Cardiac muscle cell (in vitro differentiated cells and primary cell): ENCODE results near the gene GZMM. TPM values are rescaled to one million over a fixed set of nuclear protein-coding genes. Genes with fewer than 3 reads are reported as not detected.

ENCODE experiments used
- DNase-seq, 2 donors: peaks; one replicate each; pipeline versions ENCODE4 v3.0.0 to v3.0.0-alpha.2; 2010 to 2017; ENCODE audit warnings: low read depth in 1 of 2, low spot score in 1 of 2
- H3K27ac ChIP-seq: fragments of 200-600 bp; sonication (generic); 2 replicates; pipeline ENCODE4 v1.5.1; 2016
- H3K27me3 ChIP-seq: fragments of 200-600 bp; sonication (generic); 2 replicates; pipeline ENCODE4 v1.6.0; 2016; ENCODE audit warnings: control low read depth
- H3K36me3 ChIP-seq: fragments of 200-600 bp; sonication (generic); 2 replicates; pipeline ENCODE4 v1.5.1; 2016; ENCODE audit warnings: control low read depth
- H3K4me1 ChIP-seq: fragments of 200-600 bp; sonication (generic); 2 replicates; pipeline ENCODE4 v1.8.1; 2017; ENCODE audit warnings: low read depth, mild to moderate bottlenecking, mixed run types
- H3K4me3 ChIP-seq: fragments of 200-600 bp; sonication (generic); 2 replicates; pipeline ENCODE4 v1.5.1; 2016; ENCODE audit warnings: mild to moderate bottlenecking
- H3K9me3 ChIP-seq: fragments of 200-600 bp; sonication (generic); 2 replicates; pipeline ENCODE4 v1.5.1; 2017; ENCODE audit warnings: low read depth, mild to moderate bottlenecking, control low read depth
- polyA plus RNA-seq: library from polyadenylated mRNA; unstranded; fragments of >200 nt; fragmentation: Nextera tagmentation; extraction: Ambion mirVana; gene quantifications from 2 replicates; pipeline ENCODE4 v1.2.1, GENCODE V29; 2016
- total RNA-seq: library from RNA; depleted of rRNA; stranded (reverse); fragments of >200 nt; gene quantifications from 2 replicates; pipeline ENCODE4 v1.2.3, GENCODE V29; 2016
- TF ChIP-seq, protein P1 (sequence below): IDR thresholded peaks from 2 replicates; pipeline ENCODE4 v1.5.1; 2012; ENCODE audit warnings: low read depth, mild to moderate bottlenecking, low read length

Gene GZMM
- total and polyA plus RNA-seq, 2 experiments from 2014 or later: 0.39 TPM; not detected in 1

GRCh38 chr19:590750-591098 is 46.9 kb downstream of the GZMM start:
- H3K4me1 ChIP-seq: peaks cover 2% of the 10 kb centered on the region
- peak overlapping the region; percentile 24 for H3K4me3 ChIP-seq
- no peaks in the 10 kb centered on the region for H3K9me3 ChIP-seq
- no peaks in the 10 kb centered on the region for H3K36me3 ChIP-seq
- TF ChIP-seq, protein P1, sequence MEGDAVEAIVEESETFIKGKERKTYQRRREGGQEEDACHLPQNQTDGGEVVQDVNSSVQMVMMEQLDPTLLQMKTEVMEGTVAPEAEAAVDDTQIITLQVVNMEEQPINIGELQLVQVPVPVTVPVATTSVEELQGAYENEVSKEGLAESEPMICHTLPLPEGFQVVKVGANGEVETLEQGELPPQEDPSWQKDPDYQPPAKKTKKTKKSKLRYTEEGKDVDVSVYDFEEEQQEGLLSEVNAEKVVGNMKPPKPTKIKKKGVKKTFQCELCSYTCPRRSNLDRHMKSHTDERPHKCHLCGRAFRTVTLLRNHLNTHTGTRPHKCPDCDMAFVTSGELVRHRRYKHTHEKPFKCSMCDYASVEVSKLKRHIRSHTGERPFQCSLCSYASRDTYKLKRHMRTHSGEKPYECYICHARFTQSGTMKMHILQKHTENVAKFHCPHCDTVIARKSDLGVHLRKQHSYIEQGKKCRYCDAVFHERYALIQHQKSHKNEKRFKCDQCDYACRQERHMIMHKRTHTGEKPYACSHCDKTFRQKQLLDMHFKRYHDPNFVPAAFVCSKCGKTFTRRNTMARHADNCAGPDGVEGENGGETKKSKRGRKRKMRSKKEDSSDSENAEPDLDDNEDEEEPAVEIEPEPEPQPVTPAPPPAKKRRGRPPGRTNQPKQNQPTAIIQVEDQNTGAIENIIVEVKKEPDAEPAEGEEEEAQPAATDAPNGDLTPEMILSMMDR: no peak
- no peak overlapping the region for H3K27ac ChIP-seq
- peaks cover 49% of the 10 kb centered on the region for H3K27me3 ChIP-seq
- no peak for DNase-seq

- Histone ChIP-seq H3K4me1 (peaks cover 2% of the 10 kb centered on the region), H3K9me3 (no peaks in the 10 kb centered on the region), H3K27me3 (peaks cover 55% of the 10 kb centered on the region), H3K27ac (no peak overlapping the region), H3K36me3 (no peaks in the 10 kb centered on the region), H3K4me3 (no peak overlapping the region)
- DNase-seq: peak; percentile 29 to 84
- TF ChIP-seq, protein P1: no peak
These were observed 47.5 kb downstream of the GZMM start for GRCh38 chr19:591099-591958.

GRCh38 chr19:592101-592500 is 48.2 kb downstream of the GZMM start:
- H3K4me1 ChIP-seq: peaks cover 2% of the 10 kb centered on the region
- no peaks in the 10 kb centered on the region for H3K9me3 ChIP-seq
- no peak overlapping the region for H3K27ac ChIP-seq
- peaks cover 55% of the 10 kb centered on the region for H3K27me3 ChIP-seq
- TF ChIP-seq, protein P1: no peak
- no peak for DNase-seq
- no peak overlapping the region for H3K4me3 ChIP-seq
- no peaks in the 10 kb centered on the region for H3K36me3 ChIP-seq

GRCh38 chr19:593055-593454 is 49.2 kb downstream of the GZMM start:
- Histone ChIP-seq H3K4me1 (peaks cover 2% of the 10 kb centered on the region), H3K36me3 (no peaks in the 10 kb centered on the region), H3K9me3 (no peaks in the 10 kb centered on the region), H3K27ac (no peak overlapping the region), H3K27me3 (peaks cover 55% of the 10 kb centered on the region), H3K4me3 (no peak overlapping the region)
- DNase-seq: no peak
- TF ChIP-seq, protein P1: no peak

GRCh38 chr19:593505-593904 is 49.7 kb downstream of the GZMM start:
- H3K27ac ChIP-seq: no peak overlapping the region
- H3K4me1 ChIP-seq: peaks cover 2% of the 10 kb centered on the region
- H3K4me3 ChIP-seq: no peak overlapping the region
- DNase-seq: no peak
- no peaks in the 10 kb centered on the region for H3K9me3 ChIP-seq
- no peaks in the 10 kb centered on the region for H3K36me3 ChIP-seq
- H3K27me3 ChIP-seq: peaks cover 53% of the 10 kb centered on the region
- TF ChIP-seq, protein P1: no peak
